K562 (cell line): ENCODE data around the gene RRM2. TPM values are rescaled to one million over a fixed set of nuclear protein-coding genes. Genes with fewer than 3 reads are reported as not detected.

Experiments
- ATAC-seq: fragments of 200-7000 bp; cut with Tn5 transposase; 3 replicates; pipeline ENCODE4 v1.9.1; 2020; ENCODE audit warnings: moderate library complexity
- BruUV-seq: library from RNA; stranded (reverse); fragments of 400-500 nt; replicated peaks from 2 replicates; lab custom pipeline; 2021; lab: Mats Ljungman, UMichigan
- CTCF ChIA-PET: fragments of 300-600 bp; formaldehyde crosslinking; extraction: SDS; loops from one replicate; lab custom pipeline; 2021; ENCODE audit warnings: low intra/inter-chr PET ratio; lab: Yijun Ruan, JAX
- POLR2A ChIA-PET: fragments of 300-600, 350-650 bp; sonication (Branson Sonifier 250); formaldehyde crosslinking; extraction: SDS; loops from one replicate; lab custom pipeline; 2021; ENCODE audit warnings: antibody characterized with exemption, inconsistent platforms; lab: Yijun Ruan, JAX
- DNase-seq, 4 experiments: peaks; one replicate each; pipeline versions ENCODE4 v3.0.0 to v3.0.0-alpha.2; 2011 to 2018; ENCODE audit warnings: low spot score in 3 of 4, mixed read lengths in 3 of 4; ENCODE audit errors: extremely low read depth in 1 of 4
- FAIRE-seq: peaks from 2 replicates; lab custom pipeline; 2011; peaks lifted over from hg19 to GRCh38; lab: Jason Lieb, UNC
- H2AFZ ChIP-seq: 2 replicates; pipeline ENCODE4 v1.6.0; 2011; ENCODE audit warnings: low read depth, low read length, control low read depth, inconsistent platforms
- H3K27ac ChIP-seq: fragments of 200-600 bp; 3 replicates; pipeline ENCODE4 v1.8.0; 2011; ENCODE audit warnings: low read depth, mild to moderate bottlenecking, control low read depth, inconsistent platforms, low read length, moderate library complexity, mixed read lengths; ENCODE audit errors: extremely low read depth
- H3K27me3 ChIP-seq, 2 experiments: fragments of 300-600 bp in 1 of 2; 2 replicates in 1 of 2; 3 replicates in 1 of 2; pipeline versions ENCODE4 v1.6.0 to v1.8.0; 2011; ENCODE audit warnings: inconsistent platforms in 2 of 2, low read length in 2 of 2, mild to moderate bottlenecking in 1 of 2, mixed read lengths in 1 of 2, moderate library complexity in 1 of 2; ENCODE audit not compliant: control insufficient read depth in 2 of 2, insufficient read depth in 2 of 2
- H3K36me3 ChIP-seq: fragments of 300-600 bp; 3 replicates; pipeline ENCODE4 v1.8.0; 2011; ENCODE audit warnings: mild to moderate bottlenecking, low read length, inconsistent platforms; ENCODE audit not compliant: control insufficient read depth, insufficient read depth
- H3K4me1 ChIP-seq, 2 experiments: fragments of 200-600 bp in 1 of 2; replicated peaks in 1 of 2; 2 replicates in 1 of 2; 3 replicates in 1 of 2; pipeline versions ENCODE4 v1.5.1 to v1.8.0; 2011; ENCODE audit warnings: inconsistent platforms in 2 of 2, low read length in 2 of 2, mild to moderate bottlenecking in 1 of 2, mixed read lengths in 1 of 2, moderate library complexity in 1 of 2; ENCODE audit not compliant: control insufficient read depth in 2 of 2, insufficient read depth in 2 of 2
- H3K4me2 ChIP-seq: 2 replicates; pipeline ENCODE4 v1.6.1; 2011; ENCODE audit warnings: low read length, control low read depth, inconsistent platforms, mixed read lengths; ENCODE audit not compliant: insufficient read depth
- H3K4me3 ChIP-seq: fragments of 200-600 bp; sonication (generic), shearing (Covaris generic); 2 replicates; pipeline ENCODE4 v1.5.1; 2016; ENCODE audit warnings: control low read depth, inconsistent platforms
- H3K79me2 ChIP-seq: fragments of 200-600 bp; 3 replicates; pipeline ENCODE4 v1.8.0; 2011; ENCODE audit warnings: low read length, inconsistent platforms; ENCODE audit not compliant: control insufficient read depth, insufficient read depth
- H3K9ac ChIP-seq, 2 experiments: 2 replicates each; pipeline versions ENCODE4 v1.6.0 to v1.6.1; 2011; ENCODE audit warnings: low read depth in 2 of 2, low read length in 2 of 2, control low read depth in 1 of 2, inconsistent platforms in 1 of 2, mild to moderate bottlenecking in 1 of 2, mixed read lengths in 1 of 2; ENCODE audit not compliant: insufficient read depth in 1 of 2
- H3K9me1 ChIP-seq: one replicate; pipeline ENCODE4 v1.6.0; 2011; ENCODE audit warnings: inconsistent platforms, mild to moderate bottlenecking, low read length, moderate library complexity; ENCODE audit not compliant: control insufficient read depth, insufficient read depth
- H3K9me3 ChIP-seq: replicated peaks from 2 replicates; pipeline ENCODE4 v1.5.1; 2011; ENCODE audit warnings: low read depth, low read length, inconsistent platforms; ENCODE audit not compliant: control insufficient read depth, insufficient read depth
- H4K20me1 ChIP-seq: replicated peaks from 2 replicates; pipeline ENCODE4 v1.6.1; 2011; ENCODE audit warnings: low read length, inconsistent platforms, mixed read lengths; ENCODE audit not compliant: control insufficient read depth, insufficient read depth
- EWSR1 ChIP-seq: fragments of 450-650 bp; IDR thresholded peaks from 2 replicates; pipeline ENCODE4 v1.6.1; 2018; ENCODE audit warnings: borderline replicate concordance, mild to moderate bottlenecking, low read depth, moderate library complexity; ENCODE audit not compliant: partially characterized antibody
- IFI16 ChIP-seq: fragments of 250-450 bp; sonication (Bioruptor Pico); IDR thresholded peaks from 2 replicates; pipeline ENCODE4 v2.1.2; 2022; ENCODE audit warnings: mild to moderate bottlenecking, inconsistent platforms
- MIER1 ChIP-seq: fragments of 450-650 bp; IDR thresholded peaks from 2 replicates; pipeline ENCODE4 v1.6.1; 2016; ENCODE audit warnings: antibody characterized with exemption, mild to moderate bottlenecking, low read depth
- POLR2A ChIP-seq: fragments of 450-650 bp; conservative IDR thresholded peaks from 2 replicates; pipeline ENCODE4 v1.6.1; 2016
- SNRNP70 ChIP-seq: fragments of 200-400 bp; formaldehyde crosslinking; optimal IDR thresholded peaks from 2 replicates; pipeline ENCODE3; 2017; ENCODE audit warnings: low read depth, low read length
- SUPT5H ChIP-seq: fragments of 450-650 bp; IDR thresholded peaks from 2 replicates; pipeline ENCODE4 v1.6.1; 2016
- ZNF589 ChIP-seq: fragments of 200-800 bp; sonication (Bioruptor generic); IDR thresholded peaks from 2 replicates; pipeline ENCODE4 v1.6.1; 2016; ENCODE audit warnings: low read depth, missing genetic modification characterization, missing compliant biosample characterization
- WGBS: fragments of 100-300 bp; shearing (Covaris generic); methylation state at CpG from one replicate; pipeline ENCODE4 v1.1.6; 2016; ENCODE audit warnings: low coverage, mixed read lengths; ENCODE audit not compliant: insufficient coverage; ENCODE audit errors: missing lambda C conversion rate; 5-methylcytosine and 5-hydroxymethylcytosine counted together
- in situ Hi-C: fragments of 300-500 bp; cut with MboI; formaldehyde crosslinking; loops from 4 replicates; pipeline ENCODE4 v1.15.0; 2018; ENCODE audit warnings: inconsistent platforms, mixed read lengths
- intact Hi-C: fragments of 100-400 bp; cut with micrococcal nuclease; formaldehyde crosslinking; loops from 2 replicates; pipeline ENCODE4 v1.14.2; 2022
- polyA plus RNA-seq, 8 experiments: library from polyadenylated mRNA; depleted of rRNA in 4 of 8; stranded (reverse) in 5 of 8; unstranded in 3 of 8; fragments of >200 nt; fragmentation: Nextera tagmentation in 2 of 8; fragmentation: Illumina TruSeq in 1 of 8; extraction: Ambion mirVana in 2 of 8; extraction: Trizol in 1 of 8; gene quantifications; 2 replicates each; pipeline versions ENCODE4 v1.2.1 to v1.2.3, GENCODE V29; 2011 to 2014; ENCODE audit warnings: inconsistent platforms in 1 of 8, missing spikeins in 1 of 8
- total RNA-seq, 7 experiments: library from RNA; depleted of rRNA in 6 of 7; stranded (reverse); fragments of >200 nt in 6 of 7; fragmentation: Illumina TruSeq in 2 of 7; extraction: Trizol in 2 of 7; gene quantifications; 2 replicates each; pipeline versions ENCODE4 v1.2.1 to v1.2.3, GENCODE V29; 2011 to 2021; ENCODE audit warnings: low replicate concordance in 1 of 7
- TF ChIP-seq, protein P1 (sequence below), 2 experiments: fragments of 450-650 bp in 1 of 2; IDR thresholded peaks; 2 replicates each; pipeline ENCODE4 v1.6.1; 2011 to 2017; ENCODE audit warnings: low read depth in 2 of 2, antibody characterized with exemption in 1 of 2, borderline replicate concordance in 1 of 2, low read length in 1 of 2, mild to moderate bottlenecking in 1 of 2, mixed read lengths in 1 of 2; ENCODE audit not compliant: control insufficient read depth in 1 of 2

Gene RRM2
- total and polyA plus RNA-seq, 9 of the 15 experiments (the other 6 are each of a cell fraction or from before 2014, with no cell fraction given), result 50.1 to 244 (median 128) TPM

- TF ChIP-seq, protein P1, sequence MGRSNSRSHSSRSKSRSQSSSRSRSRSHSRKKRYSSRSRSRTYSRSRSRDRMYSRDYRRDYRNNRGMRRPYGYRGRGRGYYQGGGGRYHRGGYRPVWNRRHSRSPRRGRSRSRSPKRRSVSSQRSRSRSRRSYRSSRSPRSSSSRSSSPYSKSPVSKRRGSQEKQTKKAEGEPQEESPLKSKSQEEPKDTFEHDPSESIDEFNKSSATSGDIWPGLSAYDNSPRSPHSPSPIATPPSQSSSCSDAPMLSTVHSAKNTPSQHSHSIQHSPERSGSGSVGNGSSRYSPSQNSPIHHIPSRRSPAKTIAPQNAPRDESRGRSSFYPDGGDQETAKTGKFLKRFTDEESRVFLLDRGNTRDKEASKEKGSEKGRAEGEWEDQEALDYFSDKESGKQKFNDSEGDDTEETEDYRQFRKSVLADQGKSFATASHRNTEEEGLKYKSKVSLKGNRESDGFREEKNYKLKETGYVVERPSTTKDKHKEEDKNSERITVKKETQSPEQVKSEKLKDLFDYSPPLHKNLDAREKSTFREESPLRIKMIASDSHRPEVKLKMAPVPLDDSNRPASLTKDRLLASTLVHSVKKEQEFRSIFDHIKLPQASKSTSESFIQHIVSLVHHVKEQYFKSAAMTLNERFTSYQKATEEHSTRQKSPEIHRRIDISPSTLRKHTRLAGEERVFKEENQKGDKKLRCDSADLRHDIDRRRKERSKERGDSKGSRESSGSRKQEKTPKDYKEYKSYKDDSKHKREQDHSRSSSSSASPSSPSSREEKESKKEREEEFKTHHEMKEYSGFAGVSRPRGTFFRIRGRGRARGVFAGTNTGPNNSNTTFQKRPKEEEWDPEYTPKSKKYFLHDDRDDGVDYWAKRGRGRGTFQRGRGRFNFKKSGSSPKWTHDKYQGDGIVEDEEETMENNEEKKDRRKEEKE (IDR thresholded peaks at IDR 0.05; ENCODE audit: borderline replicate concordance in 1 of 2, control insufficient read depth in 1 of 2, low read depth in 2 of 2, low read length in 1 of 2), result 0 out of 4 replicates have a peak, but pooled peaks of 1 of the 2 experiments have one; percentile 33
- TF ChIP-seq SNRNP70 (peak; percentile 62), MIER1 (no peak), IFI16 (CRISPR knock-in tag) (no peak), ZNF589 (CRISPR knock-in tag) (no peak)
Observed at GRCh38 chr2:10125842-10126631, 3.5 kb downstream of the RRM2 start (continued).

GRCh38 chr2:10126632-10127026 lies 4.1 kb downstream of the RRM2 start:
- no peak overlapping the region for H2AFZ ChIP-seq
- ChIA-PET POLR2A (interaction anchor here (0.6 to 5.1 kb wide), 6 partner anchors 8 to 705 kb away, joined by 3 to 44 read pairs (median 3); no protein-coding TSS in a partner anchor), CTCF (interaction anchor here (1.1 kb wide), 1 partner anchor 533 kb away, joined by 3 read pairs; no protein-coding TSS in a partner anchor)
- no TSS peak for BruUV-seq
- in situ Hi-C loops, result no loop called here
- no peak overlapping the region for H3K9ac ChIP-seq
- no peaks in the 10 kb centered on the region for H3K27me3 ChIP-seq
- no peak overlapping the region for H3K4me2 ChIP-seq
- FAIRE-seq, result no peak
- H4K20me1 ChIP-seq, result peaks cover 3% of the 10 kb centered on the region; the same call in 1 of the 2 replicates
- intact Hi-C loops, result no loop called here
- peaks cover 14 to 22% of the 10 kb centered on the region in 2 experiments; a peak in 4 of 5 replicates for H3K4me1 ChIP-seq
- ATAC-seq, result no peak
- H3K9me3 ChIP-seq, result no peaks in the 10 kb centered on the region
- 81% methylated on average over 5 of the region's 5 CpGs for WGBS
- no peaks in the 10 kb centered on the region for H3K9me1 ChIP-seq
- H3K36me3 ChIP-seq, result peaks cover 85% of the 10 kb centered on the region
- no peak overlapping the region for H3K4me3 ChIP-seq
- peaks cover 75% of the 10 kb centered on the region for H3K79me2 ChIP-seq
- H3K27ac ChIP-seq, result no peak overlapping the region
- DNase-seq, result peak in 1 of 4 experiments; percentile 1
- TF ChIP-seq SUPT5H (0 out of 2 replicates have a peak, but pooled peaks have one; percentile 20), EWSR1 (peak; percentile 18), POLR2A (peak; percentile 54; the same call in 1 of the 2 replicates)
- TF ChIP-seq, protein P1 (IDR thresholded peaks at IDR 0.05; ENCODE audit: borderline replicate concordance in 1 of 2, control insufficient read depth in 1 of 2, low read depth in 2 of 2, low read length in 1 of 2), result 0 out of 4 replicates have a peak, but pooled peaks of 1 of the 2 experiments have one; percentile 52
